Activated naive CD4-positive, alpha-beta T cell treated with anti-CD3 and anti-CD28 coated beads for 36 hours (primary cell): ENCODE results near the gene KNOP1. TPM values are rescaled to one million over a fixed set of nuclear protein-coding genes. Genes with fewer than 3 reads are reported as not detected.

Source experiments
- CTCF ChIA-PET: fragments of 350-600 bp; sonication (Branson Sonifier 250); formaldehyde crosslinking; loops from one replicate; lab custom pipeline; 2021; ENCODE audit warnings: antibody characterized with exemption; lab: Charles Lee
- DNase-seq: peaks from one replicate; pipeline ENCODE4 v3.0.0-alpha.2; 2020
- H3K27ac Mint-ChIP-seq: one replicate; pipeline ENCODE4 v1.8.0; 2021; ENCODE audit warnings: mild to moderate bottlenecking, mixed read lengths
- H3K27me3 Mint-ChIP-seq: one replicate; pipeline ENCODE4 v1.8.0; 2021; ENCODE audit warnings: low read depth, mixed read lengths
- H3K36me3 Mint-ChIP-seq: one replicate; pipeline ENCODE4 v1.8.0; 2021; ENCODE audit warnings: low read depth, mixed read lengths
- H3K4me1 Mint-ChIP-seq: one replicate; pipeline ENCODE4 v1.8.0; 2021; ENCODE audit warnings: low read depth, mixed read lengths
- H3K4me3 Mint-ChIP-seq: one replicate; pipeline ENCODE4 v1.8.0; 2021; ENCODE audit warnings: mild to moderate bottlenecking, moderate library complexity, mixed read lengths
- H3K9me3 Mint-ChIP-seq: one replicate; pipeline ENCODE4 v1.8.0; 2021; ENCODE audit warnings: mixed read lengths
- intact Hi-C: fragments of 100-400 bp; cut with micrococcal nuclease; formaldehyde crosslinking; loops from one replicate; pipeline ENCODE4 v1.15.1; 2023
- total RNA-seq, 2 experiments: library from RNA; stranded (reverse); gene quantifications; one replicate each; pipeline ENCODE4 v1.2.3, GENCODE V29; 2021

Gene KNOP1
- total RNA-seq, 2 experiments from 2014 or later, result 24.4 to 26.1 TPM

DNA sequence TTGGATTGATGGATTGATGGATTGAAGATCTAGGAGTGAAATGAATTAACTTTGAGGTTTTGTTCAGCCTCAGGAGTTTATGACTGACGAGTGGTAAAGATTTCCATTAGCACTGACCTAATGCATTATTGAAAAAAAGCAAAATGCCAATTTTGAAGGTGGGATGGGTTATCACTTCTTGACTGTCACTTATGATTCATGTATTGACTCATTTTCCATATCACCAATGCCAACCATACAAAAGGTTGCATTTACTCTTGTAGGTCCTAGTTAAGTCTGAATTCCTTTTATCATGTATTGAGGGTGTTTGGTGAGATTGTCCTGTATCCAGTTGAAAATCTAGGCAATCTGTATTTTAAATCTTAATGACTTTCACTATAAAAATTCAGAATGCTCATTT is 57.6 kb downstream of the KNOP1 start:
- Mint-ChIP-seq H3K36me3 (peaks cover 35% of the 10 kb centered on the region), H3K27me3 (no peaks in the 10 kb centered on the region)
- CTCF ChIA-PET, result no interaction called here

DNA sequence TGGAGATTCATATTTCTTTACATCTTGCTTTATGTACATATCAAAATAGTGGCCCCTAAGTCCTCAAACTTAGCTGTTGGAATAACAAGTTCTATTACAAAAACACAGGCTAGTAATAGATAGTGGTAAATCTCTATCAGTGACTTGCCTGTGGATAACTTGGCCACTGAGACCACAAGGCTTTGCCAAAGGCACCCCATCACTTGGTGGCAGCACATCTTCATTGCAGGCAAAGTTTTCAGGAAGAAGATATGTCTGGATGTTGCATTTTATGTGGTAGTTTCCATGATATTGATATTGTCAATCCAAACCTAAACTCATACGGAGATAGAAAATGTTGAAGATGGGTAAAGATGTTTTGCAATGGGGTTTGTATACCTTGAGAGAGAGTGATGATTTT is 58.5 kb downstream of the KNOP1 start:
- no peaks in the 10 kb centered on the region for H3K9me3 Mint-ChIP-seq
- intact Hi-C loops, result no loop called here
- peaks cover 8% of the 10 kb centered on the region for H3K4me1 Mint-ChIP-seq
- CTCF ChIA-PET, result no interaction called here
- DNase-seq, result no peak
- H3K27ac Mint-ChIP-seq, result no peak overlapping the region
- H3K27me3 Mint-ChIP-seq, result no peaks in the 10 kb centered on the region
- no peak overlapping the region for H3K4me3 Mint-ChIP-seq
- H3K36me3 Mint-ChIP-seq, result peaks cover 33% of the 10 kb centered on the region

More for the DNA sequence above, 57.6 kb downstream of the KNOP1 start:
- peaks cover 4% of the 10 kb centered on the region for H3K9me3 Mint-ChIP-seq
- intact Hi-C loops, result no loop called here
- H3K27ac Mint-ChIP-seq, result no peak overlapping the region
- peaks cover 8% of the 10 kb centered on the region for H3K4me1 Mint-ChIP-seq
- no peak overlapping the region for H3K4me3 Mint-ChIP-seq
- no peak for DNase-seq

DNA sequence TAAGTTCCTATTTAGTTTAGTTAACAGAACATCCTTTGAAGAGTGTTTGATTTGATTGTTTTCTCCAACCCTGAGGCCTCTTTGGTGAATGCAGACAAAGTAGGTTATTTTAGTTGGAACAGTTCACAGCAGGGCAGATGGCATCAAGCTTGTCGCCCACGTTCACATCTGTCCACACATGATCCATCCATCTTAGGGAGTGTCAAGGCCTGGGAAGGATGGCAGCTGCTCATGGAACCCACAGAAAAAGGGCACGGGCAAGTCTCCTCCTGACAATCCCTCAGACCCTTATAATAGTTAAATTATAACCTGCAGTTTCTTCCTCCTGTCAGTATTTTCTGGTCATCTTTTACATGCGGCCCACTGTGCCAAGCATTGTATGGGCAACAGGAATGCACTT is 60.2 kb downstream of the KNOP1 start:
- no peak for DNase-seq
- CTCF ChIA-PET, result no interaction called here
- intact Hi-C loops, result no loop called here
- Mint-ChIP-seq H3K4me3 (no peak overlapping the region), H3K27ac (no peak overlapping the region), H3K36me3 (peaks cover 33% of the 10 kb centered on the region), H3K27me3 (no peaks in the 10 kb centered on the region), H3K4me1 (peaks cover 8% of the 10 kb centered on the region), H3K9me3 (no peaks in the 10 kb centered on the region)

DNA sequence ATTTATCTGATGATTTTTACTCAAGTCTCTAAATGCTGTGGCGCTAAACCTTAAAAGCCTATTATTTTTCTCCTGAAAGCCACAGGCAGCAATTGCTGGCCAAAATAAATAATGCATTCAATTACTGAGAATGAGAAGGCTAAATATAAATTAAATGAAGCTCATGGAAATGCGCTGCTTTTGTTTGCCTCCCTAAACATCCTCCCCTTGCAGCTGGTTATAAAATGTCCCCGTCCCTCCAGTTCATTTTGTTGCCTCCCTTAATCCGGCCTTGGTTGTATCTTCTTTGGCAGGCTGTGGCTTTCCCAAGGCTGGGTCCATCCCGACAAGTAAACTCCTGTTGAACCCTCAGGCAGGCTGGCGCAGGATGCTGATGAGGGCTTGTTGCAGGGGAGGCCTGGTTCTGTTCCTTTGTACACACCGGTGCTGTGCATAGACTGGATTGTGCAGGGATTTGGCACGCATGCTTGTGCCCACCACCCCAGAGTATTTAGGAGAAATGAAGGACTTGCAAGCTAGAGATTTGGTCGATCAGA is 62.7 kb downstream of the KNOP1 start:
- peaks cover 4% of the 10 kb centered on the region for H3K4me1 Mint-ChIP-seq
- CTCF ChIA-PET, result no interaction called here
- H3K9me3 Mint-ChIP-seq, result no peaks in the 10 kb centered on the region
- no peak for DNase-seq
- intact Hi-C loops, result no loop called here
- H3K27ac Mint-ChIP-seq, result no peak overlapping the region
- H3K36me3 Mint-ChIP-seq, result peaks cover 34% of the 10 kb centered on the region
- no peak overlapping the region for H3K4me3 Mint-ChIP-seq
- H3K27me3 Mint-ChIP-seq, result no peaks in the 10 kb centered on the region

DNA sequence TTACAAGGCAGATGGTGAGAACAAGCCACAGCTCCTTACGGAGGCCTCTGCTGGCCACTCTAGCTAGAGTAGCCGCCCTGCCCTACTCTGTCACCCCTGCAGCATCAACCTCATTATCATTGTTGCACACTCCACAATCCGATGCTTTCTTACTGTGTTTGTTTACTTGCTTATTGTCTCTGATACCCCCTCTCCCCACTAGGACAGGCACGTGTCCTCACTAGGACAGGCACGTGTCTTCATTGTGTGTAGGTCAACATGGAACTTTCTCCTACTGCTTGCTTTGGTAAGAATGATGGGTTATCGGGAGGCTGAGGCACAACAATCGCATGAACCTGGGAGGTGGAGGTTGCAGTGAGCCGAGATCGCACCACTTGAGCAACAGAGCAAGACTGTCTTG is 63.9 kb downstream of the KNOP1 start:
- H3K36me3 Mint-ChIP-seq, result peaks cover 32% of the 10 kb centered on the region
- CTCF ChIA-PET, result no interaction called here
- H3K9me3 Mint-ChIP-seq, result no peaks in the 10 kb centered on the region
- no peaks in the 10 kb centered on the region for H3K4me1 Mint-ChIP-seq
- no peak overlapping the region for H3K4me3 Mint-ChIP-seq
- H3K27ac Mint-ChIP-seq, result no peak overlapping the region
- H3K27me3 Mint-ChIP-seq, result no peaks in the 10 kb centered on the region
- no peak for DNase-seq
- intact Hi-C loops, result no loop called here

Other genes starting within 250 kb of the KNOP1 start
- gene GDE1, start 196.1 kb downstream of the KNOP1 start, total RNA-seq, result 10 to 100 TPM; 13.3 to 17.1 TPM
- gene CCP110, start 194.3 kb downstream of the KNOP1 start, total RNA-seq, result 10 to 100 TPM; 27.3 to 31.9 TPM
- 10 to 100 TPM; 30.3 to 32.4 TPM for gene VPS35L, start 162.5 kb downstream of the KNOP1 start, total RNA-seq
- gene IQCK, start within 50 bp of the KNOP1 start, total RNA-seq, result 1 to 10 TPM; 2.8 to 3.9 TPM
- gene GPRC5B, start 166.6 kb upstream of the KNOP1 start, total RNA-seq, result under 1 TPM; 0.22 to 0.55 TPM